A673 (cell line): ENCODE results near the gene PACRG. TPM values are rescaled to one million over a fixed set of nuclear protein-coding genes. Genes with fewer than 3 reads are reported as not detected.

Source experiments
- BruUV-seq: library from RNA; stranded (reverse); fragments of 400-500 nt; replicated peaks from 2 replicates; lab custom pipeline; 2021; lab: Mats Ljungman, UMichigan
- CTCF ChIA-PET: fragments of 300-600 bp; sonication (Branson Sonifier 250); formaldehyde crosslinking; loops from one replicate; lab custom pipeline; 2022; ENCODE audit warnings: antibody characterized with exemption; lab: Charles Lee
- POLR2A ChIA-PET: fragments of 300-600 bp; sonication (Branson Sonifier 250); formaldehyde crosslinking; loops from one replicate; lab custom pipeline; 2022; ENCODE audit warnings: antibody characterized with exemption; ENCODE audit not compliant: low non-redundant PET; lab: Charles Lee
- DNase-seq: peaks from one replicate; pipeline ENCODE4 v3.0.0-alpha.2; 2015; ENCODE audit warnings: low spot score
- H3K27ac ChIP-seq: fragments of 200-600 bp; sonication (generic); 2 replicates; pipeline ENCODE4 v1.5.1; 2016; ENCODE audit warnings: mixed run types, low read depth, mild to moderate bottlenecking, mixed read lengths, antibody characterized with exemption, low read length; ENCODE audit not compliant: poor library complexity, severe bottlenecking
- H3K27me3 ChIP-seq: fragments of 200-600 bp; sonication (generic); replicated peaks from 2 replicates; pipeline ENCODE4 v1.6.1; 2017; ENCODE audit warnings: mixed run types, low read depth, mild to moderate bottlenecking, mixed read lengths, antibody characterized with exemption, low read length; ENCODE audit not compliant: insufficient read depth, poor library complexity
- H3K36me3 ChIP-seq: fragments of 200-600 bp; sonication (generic); 2 replicates; pipeline ENCODE4 v1.6.1; 2016; ENCODE audit warnings: mixed run types, mild to moderate bottlenecking, mixed read lengths, antibody characterized with exemption, low read length; ENCODE audit not compliant: insufficient read depth, poor library complexity, severe bottlenecking
- H3K4me1 ChIP-seq: fragments of 200-600 bp; sonication (generic); 2 replicates; pipeline ENCODE4 v1.6.1; 2017; ENCODE audit warnings: mixed run types, mild to moderate bottlenecking, mixed read lengths, antibody characterized with exemption, low read length; ENCODE audit not compliant: insufficient read depth, poor library complexity, severe bottlenecking
- H3K4me3 ChIP-seq: fragments of 200-600 bp; sonication (generic); 2 replicates; pipeline ENCODE4 v1.5.1; 2016; ENCODE audit warnings: low read depth, mixed run types, mild to moderate bottlenecking, mixed read lengths, low read length; ENCODE audit not compliant: poor library complexity, severe bottlenecking
- H3K9me3 ChIP-seq: fragments of 200-600 bp; sonication (generic); 2 replicates; pipeline ENCODE4 v1.6.1; 2016; ENCODE audit warnings: mixed run types, low read depth, mild to moderate bottlenecking, mixed read lengths, antibody characterized with exemption, low read length; ENCODE audit not compliant: poor library complexity, severe bottlenecking
- EZH2 ChIP-seq: fragments of 200-600 bp; sonication (generic); IDR thresholded peaks from 2 replicates; pipeline ENCODE4 v1.6.1; 2017; ENCODE audit warnings: borderline replicate concordance, low read depth, mild to moderate bottlenecking, mixed read lengths, antibody characterized with exemption, low read length; ENCODE audit not compliant: poor library complexity, severe bottlenecking
- intact Hi-C: fragments of 100-400 bp; cut with micrococcal nuclease; formaldehyde crosslinking; loops from one replicate; pipeline ENCODE4 v1.10.0; 2022; ENCODE audit not compliant: unreplicated experiment
- total RNA-seq: library from RNA; stranded (reverse); gene quantifications from 2 replicates; pipeline ENCODE4 v1.2.3, GENCODE V29; 2021
- TF ChIP-seq, protein P1 (sequence below): fragments of 300-800, 200-600 bp; sonication (generic); conservative IDR thresholded peaks from 2 replicates; pipeline ENCODE4 v1.5.1; 2017; ENCODE audit warnings: low read depth, mild to moderate bottlenecking, antibody characterized with exemption, low read length, moderate library complexity, mixed read lengths

PACRG gene
- total RNA-seq, 1 experiment from 2014 or later, result not detected

DNA sequence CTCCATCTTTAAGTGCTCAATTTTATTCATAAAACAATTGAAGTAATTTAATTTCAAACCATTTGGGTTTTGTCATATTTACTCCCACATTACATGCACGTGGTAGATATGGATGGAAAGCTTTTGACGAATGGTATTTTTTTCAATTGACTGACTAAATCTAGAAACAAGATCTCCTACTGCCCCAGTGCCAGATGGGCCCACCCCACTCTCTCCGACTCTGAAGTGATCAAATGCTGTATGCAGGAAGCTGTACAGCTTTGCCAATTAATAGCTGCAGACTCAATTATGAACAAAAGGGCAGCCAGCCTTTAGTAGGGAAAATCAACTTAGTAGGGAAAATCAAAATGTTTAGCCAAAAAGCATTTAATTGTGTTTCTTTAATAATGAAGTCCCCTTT lies 46.2 kb downstream of the PACRG start:
- no peak for DNase-seq
- no peaks in the 10 kb centered on the region for H3K9me3 ChIP-seq
- intact Hi-C loops, result no loop called here
- TF ChIP-seq, protein P1, sequence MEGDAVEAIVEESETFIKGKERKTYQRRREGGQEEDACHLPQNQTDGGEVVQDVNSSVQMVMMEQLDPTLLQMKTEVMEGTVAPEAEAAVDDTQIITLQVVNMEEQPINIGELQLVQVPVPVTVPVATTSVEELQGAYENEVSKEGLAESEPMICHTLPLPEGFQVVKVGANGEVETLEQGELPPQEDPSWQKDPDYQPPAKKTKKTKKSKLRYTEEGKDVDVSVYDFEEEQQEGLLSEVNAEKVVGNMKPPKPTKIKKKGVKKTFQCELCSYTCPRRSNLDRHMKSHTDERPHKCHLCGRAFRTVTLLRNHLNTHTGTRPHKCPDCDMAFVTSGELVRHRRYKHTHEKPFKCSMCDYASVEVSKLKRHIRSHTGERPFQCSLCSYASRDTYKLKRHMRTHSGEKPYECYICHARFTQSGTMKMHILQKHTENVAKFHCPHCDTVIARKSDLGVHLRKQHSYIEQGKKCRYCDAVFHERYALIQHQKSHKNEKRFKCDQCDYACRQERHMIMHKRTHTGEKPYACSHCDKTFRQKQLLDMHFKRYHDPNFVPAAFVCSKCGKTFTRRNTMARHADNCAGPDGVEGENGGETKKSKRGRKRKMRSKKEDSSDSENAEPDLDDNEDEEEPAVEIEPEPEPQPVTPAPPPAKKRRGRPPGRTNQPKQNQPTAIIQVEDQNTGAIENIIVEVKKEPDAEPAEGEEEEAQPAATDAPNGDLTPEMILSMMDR, result no peak
- TF ChIP-seq EZH2, result no peak
- H3K4me1 ChIP-seq, result no peaks in the 10 kb centered on the region
- CTCF ChIA-PET, result no interaction called here
- H3K27me3 ChIP-seq, result no peaks in the 10 kb centered on the region
- H3K36me3 ChIP-seq, result no peaks in the 10 kb centered on the region
- no peak overlapping the region for H3K4me3 ChIP-seq
- BruUV-seq, result no TSS peak
- H3K27ac ChIP-seq, result no peak overlapping the region
- POLR2A ChIA-PET, result no interaction called here

DNA sequence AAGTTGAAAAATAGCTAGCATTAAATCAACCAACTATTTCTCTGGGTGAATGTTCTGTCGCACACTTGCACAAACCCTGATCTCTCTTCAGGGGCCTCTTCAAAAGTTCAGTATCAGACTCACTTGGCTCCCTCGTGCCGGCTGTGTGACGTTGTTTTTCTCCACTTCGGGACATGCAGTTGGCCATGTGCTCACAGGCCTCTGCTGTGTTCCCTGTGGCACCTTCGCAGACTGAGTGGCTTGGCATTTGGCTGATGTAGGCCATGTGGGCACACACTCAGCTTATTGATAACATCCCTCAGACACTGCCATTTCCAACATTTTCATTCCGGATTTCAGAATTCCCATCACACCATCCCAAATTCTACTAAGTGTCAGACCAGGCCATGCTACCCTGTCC lies 49.3 kb downstream of the PACRG start:
- H3K4me3 ChIP-seq, result no peak overlapping the region
- TF ChIP-seq, protein P1, result no peak
- no peak for TF ChIP-seq EZH2
- no peaks in the 10 kb centered on the region for H3K36me3 ChIP-seq
- H3K27me3 ChIP-seq, result no peaks in the 10 kb centered on the region
- ChIA-PET POLR2A (no interaction called here), CTCF (no interaction called here)
- no peak overlapping the region for H3K27ac ChIP-seq
- H3K4me1 ChIP-seq, result no peaks in the 10 kb centered on the region
- no TSS peak for BruUV-seq
- DNase-seq, result no peak
- intact Hi-C loops, result no loop called here
- peaks cover 6% of the 10 kb centered on the region for H3K9me3 ChIP-seq

DNA sequence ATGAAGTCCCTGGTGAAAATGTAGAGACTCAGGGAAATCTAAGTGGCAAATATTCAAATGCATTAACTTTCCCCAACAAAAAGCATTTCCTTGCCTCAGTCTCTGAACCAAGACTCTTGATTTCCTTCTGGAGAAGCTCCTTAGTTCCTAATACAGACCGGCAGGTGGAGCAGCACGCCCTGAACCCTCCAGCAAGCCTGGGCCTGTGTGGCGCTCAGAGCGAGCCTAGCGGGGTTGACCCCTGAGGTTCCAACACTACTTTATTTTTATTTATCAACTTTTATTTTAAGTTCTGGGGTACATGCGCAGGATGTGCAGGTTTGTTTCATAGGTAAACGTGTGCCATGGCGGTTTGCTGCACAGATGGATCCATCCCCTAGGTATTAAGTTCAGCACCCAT lies 50.8 kb downstream of the PACRG start:
- intact Hi-C loops, result no loop called here
- CTCF ChIA-PET, result no interaction called here
- H3K27ac ChIP-seq, result no peak overlapping the region
- H3K36me3 ChIP-seq, result no peaks in the 10 kb centered on the region
- POLR2A ChIA-PET, result no interaction called here
- BruUV-seq, result no TSS peak
- no peak for DNase-seq
- no peak overlapping the region for H3K4me3 ChIP-seq
- H3K27me3 ChIP-seq, result no peaks in the 10 kb centered on the region
- peaks cover 6% of the 10 kb centered on the region for H3K9me3 ChIP-seq
- no peaks in the 10 kb centered on the region for H3K4me1 ChIP-seq
- TF ChIP-seq EZH2, result no peak
- TF ChIP-seq, protein P1, result no peak
